Measurements from ENCODE around the gene TMED4.
"Not testable (repeated sequence)": the region's sequence is repeated elsewhere in the genome, so short reads cannot be mapped to it uniquely, and the experiment has no call there.

Gene TMED4

DNA sequence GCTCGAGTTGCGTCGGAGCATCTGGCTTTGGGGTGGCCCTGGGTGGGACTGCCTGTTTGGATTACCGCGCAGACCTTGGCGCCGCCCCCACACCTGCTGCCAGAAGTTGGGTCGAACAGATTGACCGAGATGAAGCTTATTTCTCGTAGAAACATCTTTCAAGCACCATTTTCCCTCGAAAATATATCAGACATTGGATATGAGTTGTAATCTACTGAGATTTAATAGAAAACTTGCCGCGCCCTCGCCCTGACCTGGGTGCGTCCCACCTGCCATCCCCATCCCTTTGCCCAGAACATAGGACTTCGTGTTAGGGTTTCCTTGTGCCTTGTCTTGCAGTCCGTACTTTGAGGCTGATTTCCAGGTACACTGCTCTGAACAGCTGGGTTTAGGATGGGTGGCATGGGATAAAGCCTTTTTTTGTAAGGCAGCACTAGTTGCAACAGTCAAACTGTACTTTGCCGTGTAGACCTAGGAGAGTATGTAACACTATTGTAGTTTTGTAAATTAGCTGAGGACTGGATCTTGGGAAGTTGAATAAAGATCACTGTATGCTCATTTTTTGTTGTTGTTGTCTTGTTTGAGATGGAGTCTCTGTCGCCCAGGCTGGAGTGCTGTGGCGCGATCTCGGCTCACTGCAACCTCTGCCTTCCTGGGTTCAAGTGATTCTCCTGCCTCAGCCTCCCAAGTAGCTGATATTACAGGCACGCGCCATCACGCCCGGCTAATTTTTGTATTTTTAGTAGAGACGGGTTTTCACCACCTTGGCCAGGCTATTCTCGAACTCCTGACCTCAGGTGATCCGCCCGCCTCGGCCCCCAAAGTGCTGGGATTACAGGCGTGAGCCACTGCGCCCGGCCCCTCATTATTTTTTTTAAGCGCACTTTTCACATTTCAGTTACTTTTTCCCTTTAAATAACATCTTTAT lies 25.4 kb upstream of the TMED4 start:
- no peak for DNase-seq (ENCODE audit: low read depth in 4 of 4, low spot score in 1 of 4)

GRCh38 chr7:44606341-44607140 lies 24.5 kb upstream of the TMED4 start, which contains the start of gene OGDH:
TSS of gene OGDH (plus strand) at chr7:44606627. CDS start at chr7:44624344, 17,717 bp downstream.
- DNase-seq (ENCODE audit: low read depth in 4 of 4, low spot score in 1 of 4), result peak; percentile 99 to 100 (median 99)

- no peak for DNase-seq (ENCODE audit: low read depth in 4 of 4, low spot score in 1 of 4)
Observed at GRCh38 chr7:44604941-44605340, 22.9 kb upstream of the TMED4 start.

DNA sequence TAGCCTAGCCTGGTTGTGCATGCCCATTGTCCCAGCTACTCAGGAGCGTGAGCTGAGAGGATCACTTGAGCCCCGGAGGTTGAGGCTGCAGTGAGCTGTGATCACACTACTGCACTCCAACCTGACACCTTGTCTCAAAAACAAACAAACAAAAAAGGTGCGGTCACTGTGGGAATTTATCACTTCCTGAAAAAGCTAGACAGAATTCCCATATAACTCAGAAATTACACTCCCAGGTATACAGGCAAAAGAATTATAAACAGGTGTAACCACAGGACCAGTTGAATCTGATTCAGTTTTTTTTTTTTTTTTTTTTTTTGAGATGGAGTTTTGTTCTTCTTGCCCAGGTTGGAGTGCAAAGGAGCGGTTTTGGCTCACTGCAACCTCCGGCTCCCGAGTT lies 21.2 kb upstream of the TMED4 start:
- no peak for DNase-seq (ENCODE audit: low read depth in 4 of 4, low spot score in 1 of 4)

GRCh38 chr7:44602576-44602910 lies 20.5 kb upstream of the TMED4 start:
- no peak for DNase-seq (ENCODE audit: low read depth in 4 of 4, low spot score in 1 of 4)

DNA sequence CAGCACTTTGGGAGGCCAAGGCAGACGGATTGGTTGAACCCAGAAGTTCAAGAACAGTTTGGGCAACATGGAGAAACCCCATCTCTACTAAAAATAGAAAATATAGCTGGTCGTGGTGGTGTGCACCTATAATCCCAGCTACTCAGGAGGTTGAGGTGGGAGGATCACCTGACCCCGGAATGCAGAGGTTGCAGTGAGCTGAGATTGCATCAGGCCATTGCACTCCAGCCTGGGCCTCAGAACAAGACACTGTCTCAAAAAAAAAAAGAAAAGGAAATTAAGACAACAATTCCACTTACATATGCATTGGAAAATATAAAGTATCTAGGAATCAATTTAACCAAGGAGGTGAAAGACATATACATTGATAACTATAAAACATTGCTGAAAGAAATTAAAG lies 17.2 kb upstream of the TMED4 start:
- no peak for DNase-seq (ENCODE audit: low read depth in 4 of 4, low spot score in 1 of 4)

GRCh38 chr7:44597181-44597580 lies 15.2 kb upstream of the TMED4 start:
- DNase-seq (ENCODE audit: low read depth in 4 of 4, low spot score in 1 of 4), result not testable (repeated sequence)

DNA sequence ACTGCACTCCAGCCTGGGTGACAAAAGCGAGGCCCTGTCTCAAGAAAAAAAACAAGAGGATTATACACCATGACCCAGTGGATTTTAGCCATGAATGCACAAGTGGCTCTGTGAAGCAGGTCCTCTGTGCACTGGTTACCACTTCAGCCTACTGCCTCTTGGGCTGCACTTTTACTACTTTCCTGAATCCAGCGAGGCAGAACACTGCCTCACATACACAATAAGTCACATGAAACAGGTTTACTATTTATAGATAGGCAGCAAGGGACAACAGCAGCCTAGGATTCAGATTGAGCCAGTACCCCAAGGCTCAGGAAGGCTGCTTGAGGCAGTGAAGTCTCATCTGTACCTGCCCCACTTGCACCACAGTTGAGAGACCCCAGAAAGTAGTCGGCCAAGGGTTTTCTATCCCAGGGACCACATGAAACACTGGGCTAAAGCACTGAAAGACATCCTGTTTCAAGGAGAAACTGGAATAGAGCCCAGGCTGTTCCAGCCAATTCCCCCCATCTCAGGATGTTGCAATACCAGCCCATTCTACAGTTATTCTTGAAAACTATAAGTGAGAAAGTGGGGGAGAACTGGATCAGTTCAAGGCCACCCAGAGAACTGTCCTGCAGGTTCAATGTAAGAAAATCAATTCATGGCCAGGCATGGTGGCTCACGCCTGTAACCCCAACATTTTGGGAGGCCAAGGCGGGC lies 14.1 kb upstream of the TMED4 start:
- no peak for DNase-seq (ENCODE audit: low read depth in 4 of 4, low spot score in 1 of 4)

- no peak for DNase-seq (ENCODE audit: low read depth in 4 of 4, low spot score in 1 of 4)
Observed at GRCh38 chr7:44590910-44591309, 8.9 kb upstream of the TMED4 start.

- DNase-seq (ENCODE audit: low read depth in 4 of 4, low spot score in 1 of 4), result peak in 1 of 4 experiments; percentile 37
Observed at GRCh38 chr7:44587843-44588711, 6.0 kb upstream of the TMED4 start.

DNA sequence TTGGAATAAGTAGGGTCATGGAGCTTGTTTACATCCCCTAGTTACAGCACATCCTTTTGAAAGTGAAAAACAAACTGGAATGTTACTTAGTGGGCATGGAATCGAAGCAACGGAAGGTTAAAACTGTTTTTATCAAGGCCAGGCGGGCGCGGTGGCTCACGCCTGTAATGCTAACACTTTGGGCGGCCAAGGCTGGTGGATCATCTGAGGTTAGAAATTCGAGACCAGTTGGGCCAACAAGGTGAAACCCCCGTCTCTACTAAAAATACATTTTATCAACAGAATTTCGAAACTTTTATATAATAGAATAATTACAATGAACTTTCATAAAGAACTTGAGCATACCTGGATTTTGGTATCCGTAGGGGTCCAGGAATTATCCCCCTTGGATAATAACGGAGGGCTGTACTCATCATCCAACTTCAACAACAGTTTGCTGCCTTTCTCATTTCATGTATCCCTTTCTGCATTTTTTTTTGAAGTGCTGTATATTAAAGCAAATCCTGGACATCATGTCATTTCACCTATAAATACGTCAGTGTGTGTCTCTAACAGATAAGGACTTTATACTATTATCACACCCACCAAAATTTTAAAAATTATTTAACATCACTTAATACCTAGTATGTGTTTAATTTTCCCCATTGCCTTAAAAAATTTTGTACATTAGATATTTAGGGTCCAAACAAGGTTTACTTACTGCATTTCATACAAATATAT lies 1.3 kb upstream of the TMED4 start:
- DNase-seq (ENCODE audit: low read depth in 4 of 4, low spot score in 1 of 4), result no peak

DNA sequence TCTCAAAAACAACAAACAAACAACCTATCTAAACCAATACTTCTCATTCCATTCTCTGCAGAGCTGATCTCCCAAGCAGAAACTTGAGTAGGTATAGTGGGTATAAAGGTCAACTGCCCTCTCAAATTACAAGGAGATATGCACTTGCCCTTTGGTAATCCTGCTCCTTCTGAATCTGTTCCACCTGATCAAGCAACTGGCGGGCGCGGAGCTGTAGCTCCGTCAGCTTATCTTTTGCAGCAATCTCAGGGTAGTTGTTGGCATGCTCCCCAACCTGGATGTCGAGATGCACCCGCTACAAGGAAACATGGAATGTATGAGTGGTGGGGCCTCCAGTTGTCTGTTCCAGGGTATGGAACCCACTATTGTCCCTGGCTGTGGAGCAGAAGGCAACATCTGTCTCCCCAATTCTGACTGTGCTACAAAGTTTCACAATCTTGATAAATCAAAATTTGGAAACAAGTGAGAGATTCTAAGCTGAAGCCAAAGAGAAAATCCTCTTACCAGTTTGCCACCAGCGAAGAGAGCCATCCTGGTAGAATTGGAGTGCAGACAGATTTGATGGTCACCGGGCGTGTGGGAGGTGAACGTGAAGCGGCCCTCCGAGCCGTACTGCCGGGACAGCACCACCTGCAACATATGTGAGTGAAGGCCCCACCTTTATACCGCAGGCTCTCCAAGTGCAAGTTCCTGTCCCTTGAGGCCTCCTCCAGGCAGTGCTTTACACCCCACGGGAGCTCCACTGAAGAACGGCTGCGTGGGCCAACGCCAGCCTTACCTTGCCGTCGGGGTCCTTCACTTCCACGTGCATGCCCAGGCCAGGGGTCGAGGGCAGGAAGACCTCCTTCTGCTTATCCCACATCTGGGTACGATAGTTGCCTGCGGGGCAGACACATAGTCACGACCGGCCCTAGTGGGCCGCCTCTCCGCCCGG lies 819 bp downstream of the TMED4 start:
- peak in 1 of 4 experiments; percentile 28 for DNase-seq (ENCODE audit: low read depth in 4 of 4, low spot score in 1 of 4)

- no peak for DNase-seq (ENCODE audit: low read depth in 4 of 4, low spot score in 1 of 4)
Observed at GRCh38 chr7:44576228-44576627, 5.8 kb downstream of the TMED4 start.

DNA sequence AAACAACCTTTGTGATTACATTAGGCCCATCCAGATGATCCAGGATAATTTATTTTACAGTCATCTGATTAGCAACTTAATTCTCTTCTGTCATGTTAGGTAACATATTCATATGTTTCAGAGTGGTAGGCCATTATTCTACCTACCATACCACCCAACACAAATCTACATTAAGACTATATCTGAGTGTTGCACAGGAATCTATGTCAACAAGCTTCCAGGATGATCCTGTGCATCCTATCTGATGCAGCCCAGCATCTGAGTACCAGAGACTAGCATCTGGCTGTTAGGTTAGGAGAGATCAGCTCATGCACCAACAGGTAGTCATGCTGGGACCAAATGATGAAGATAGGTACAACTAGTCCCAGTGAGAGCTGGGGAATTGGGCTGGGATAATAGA lies 7.0 kb downstream of the TMED4 start:
- no peak for DNase-seq (ENCODE audit: low read depth in 4 of 4, low spot score in 1 of 4)

GRCh38 chr7:44574287-44574872 lies 7.7 kb downstream of the TMED4 start:
- no peak for DNase-seq (ENCODE audit: low read depth in 4 of 4, low spot score in 1 of 4)

- DNase-seq (ENCODE audit: low read depth in 4 of 4, low spot score in 1 of 4), result peak; percentile 84 to 92 (median 88)
Observed at GRCh38 chr7:44573464-44574286, 8.4 kb downstream of the TMED4 start, which contains the start of gene DDX56. TSS of gene DDX56 (minus strand) at chr7:44573908. CDS start at chr7:44573895, 13 bp downstream.

DNA sequence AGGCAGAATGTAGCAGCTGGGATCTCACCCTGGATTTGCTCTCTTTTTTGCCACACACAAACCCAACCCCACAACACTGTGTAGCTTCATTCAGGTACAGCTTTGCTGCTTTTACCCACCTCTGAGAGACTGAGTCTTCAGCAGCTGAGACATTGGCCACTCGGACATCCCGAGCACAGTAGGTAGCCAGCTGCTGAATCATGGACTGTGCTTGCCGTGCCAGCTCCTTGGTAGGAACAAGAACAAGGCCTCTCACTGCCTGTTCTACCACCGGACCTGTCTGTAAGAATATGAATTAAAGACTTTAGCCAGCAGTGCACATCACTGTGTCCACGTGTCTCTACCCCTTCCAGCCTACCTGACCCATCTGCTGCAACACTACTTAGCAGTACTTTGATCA lies 9.3 kb downstream of the TMED4 start:
- no peak for DNase-seq (ENCODE audit: low read depth in 4 of 4, low spot score in 1 of 4)
